Measurements from ENCODE around the gene NLGN3. TPM values are rescaled to one million over a fixed set of nuclear protein-coding genes. Genes with fewer than 3 reads are reported as not detected.

The NLGN3 gene
- polyA plus RNA-seq, 6 donors from 2014 or later: 0.09 to 0.35 TPM; not detected in 4

DNA sequence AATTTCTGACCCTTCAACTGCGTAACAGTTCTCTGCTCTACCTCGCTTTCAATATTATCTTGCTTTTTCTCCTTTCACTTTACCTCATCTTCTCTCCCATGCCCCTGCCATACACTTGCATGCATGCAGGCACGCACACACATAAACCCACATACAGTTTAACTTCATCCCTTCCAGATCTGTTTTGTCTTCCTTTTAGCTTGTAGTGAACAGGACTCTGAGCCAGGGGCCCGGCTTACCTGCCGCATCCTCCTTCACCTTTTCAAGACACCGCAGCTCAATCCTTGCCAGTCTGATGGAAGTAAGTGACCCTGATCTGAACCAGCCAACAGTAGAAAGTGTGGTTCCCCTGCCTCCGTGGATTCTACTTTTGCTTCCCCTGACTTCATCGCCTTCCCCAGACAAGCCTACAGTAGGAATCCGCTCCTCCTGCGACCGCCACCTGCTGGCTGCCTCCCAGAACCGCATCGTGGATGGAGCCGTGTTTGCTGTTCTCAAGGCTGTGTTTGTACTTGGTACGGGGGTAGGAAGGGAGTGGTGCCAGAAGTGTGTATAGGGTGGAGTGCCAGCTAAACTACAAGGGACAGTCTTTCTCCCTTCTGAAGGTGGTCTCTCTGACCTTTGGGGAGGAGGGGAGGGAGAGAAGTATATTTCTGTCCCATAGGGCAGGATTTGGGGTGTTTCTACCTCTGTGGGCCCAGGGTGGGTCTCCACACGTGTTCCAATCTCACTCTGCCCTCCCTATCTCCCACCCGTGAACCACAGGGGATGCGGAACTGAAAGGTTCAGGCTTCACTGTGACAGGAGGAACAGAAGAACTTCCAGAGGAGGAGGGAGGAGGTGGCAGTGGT lies 15.5 kb upstream of the NLGN3 start:
- Mint-ChIP-seq H3K27ac (peak overlapping the region; percentile 51 to 95 (median 76)), H3K27me3 (no peaks in the 10 kb centered on the region), H3K9me3 (peaks cover 0 to 3% (median 0%) of the 10 kb centered on the region in 7 donors), H3K4me1 (peaks cover 6 to 15% (median 12%) of the 10 kb centered on the region in 3 donors), H3K4me3 (peak overlapping the region in 1 of 8 donors; percentile 1), H3K36me3 (peaks cover 7 to 22% of the 10 kb centered on the region in 2 donors)
- ATAC-seq (ENCODE audit: low read depth in 2 of 2) (peak; percentile 87 to 94), DNase-seq (peak; percentile 65)

- peaks cover 0 to 1% (median 0%) of the 10 kb centered on the region in 7 donors for H3K9me3 Mint-ChIP-seq
- DNase-seq (no peak), ATAC-seq (ENCODE audit: low read depth in 2 of 2) (no peak)
- no peaks in the 10 kb centered on the region for H3K27me3 Mint-ChIP-seq
- peaks cover 6 to 12% (median 9%) of the 10 kb centered on the region in 3 donors for H3K4me1 Mint-ChIP-seq
- peaks cover 7 to 24% of the 10 kb centered on the region in 2 donors for H3K36me3 Mint-ChIP-seq
- H3K27ac Mint-ChIP-seq: no peak overlapping the region
- no peak overlapping the region for H3K4me3 Mint-ChIP-seq
Observed at GRCh38 chrX:71131510-71131909, 13.1 kb upstream of the NLGN3 start.

DNA sequence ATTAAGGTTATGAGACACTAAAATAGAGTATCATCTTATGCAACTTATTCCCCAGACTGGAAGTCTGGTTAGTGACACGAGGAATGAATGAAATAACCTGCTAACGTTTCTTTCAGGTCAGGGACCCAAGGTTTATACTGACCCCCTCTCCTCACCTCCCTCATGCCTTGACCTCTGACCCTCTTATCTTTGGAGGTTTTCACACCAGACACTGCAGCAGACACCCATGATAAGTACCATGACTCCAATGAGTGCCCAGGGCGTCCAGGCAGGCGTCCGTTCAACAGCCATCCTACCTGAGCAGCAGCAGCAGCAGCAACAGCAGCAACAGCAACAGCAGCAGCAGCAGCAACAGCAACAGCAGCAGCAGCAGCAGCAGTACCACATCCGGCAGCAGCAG lies 4.2 kb upstream of the NLGN3 start:
- Mint-ChIP-seq H3K4me3 (no peak overlapping the region), H3K27me3 (no peaks in the 10 kb centered on the region), H3K9me3 (peaks cover 0 to 1% (median 0%) of the 10 kb centered on the region in 7 donors), H3K4me1 (peaks cover 5 to 8% (median 6%) of the 10 kb centered on the region in 3 donors), H3K27ac (no peak overlapping the region), H3K36me3 (peaks cover 0 to 15% of the 10 kb centered on the region in 2 donors)
- DNase-seq (no peak), ATAC-seq (ENCODE audit: low read depth in 2 of 2) (no peak)

- H3K9me3 Mint-ChIP-seq: peaks cover 0 to 1% (median 0%) of the 10 kb centered on the region in 7 donors
- H3K4me1 Mint-ChIP-seq: peaks cover 12 to 19% (median 16%) of the 10 kb centered on the region in 3 donors
- H3K4me3 Mint-ChIP-seq: peak overlapping the region in 1 of 8 donors; percentile 49
- DNase-seq (no peak), ATAC-seq (ENCODE audit: low read depth in 2 of 2) (no peak)
- H3K36me3 Mint-ChIP-seq: peaks cover 0 to 7% of the 10 kb centered on the region in 2 donors
- no peaks in the 10 kb centered on the region for H3K27me3 Mint-ChIP-seq
- no peak overlapping the region for H3K27ac Mint-ChIP-seq
Observed at GRCh38 chrX:71143508-71143907, 1.1 kb upstream of the NLGN3 start.

- ATAC-seq (ENCODE audit: low read depth in 2 of 2) (no peak), DNase-seq (no peak)
- peak overlapping the region in 2 of 8 donors; percentile 31 to 49 for H3K4me3 Mint-ChIP-seq
- H3K27ac Mint-ChIP-seq: peak overlapping the region in 2 of 6 donors; percentile 83 to 84
- H3K4me1 Mint-ChIP-seq: peaks cover 13 to 19% (median 16%) of the 10 kb centered on the region in 3 donors
- no peaks in the 10 kb centered on the region for H3K27me3 Mint-ChIP-seq
- no peaks in the 10 kb centered on the region for H3K36me3 Mint-ChIP-seq
- H3K9me3 Mint-ChIP-seq: peaks cover 0 to 2% (median 0%) of the 10 kb centered on the region in 7 donors
Observed at GRCh38 chrX:71147496-71148277, 3.0 kb downstream of the NLGN3 start.

- DNase-seq: no peak
- H3K27me3 Mint-ChIP-seq: no peaks in the 10 kb centered on the region
- peaks cover 0 to 2% (median 0%) of the 10 kb centered on the region in 7 donors for H3K9me3 Mint-ChIP-seq
- ATAC-seq (ENCODE audit: low read depth in 2 of 2): no peak
- peak overlapping the region in 1 of 6 donors; percentile 83 for H3K27ac Mint-ChIP-seq
- H3K4me3 Mint-ChIP-seq: peak overlapping the region in 1 of 8 donors; percentile 31
- H3K36me3 Mint-ChIP-seq: no peaks in the 10 kb centered on the region
- H3K4me1 Mint-ChIP-seq: peaks cover 16 to 21% (median 19%) of the 10 kb centered on the region in 3 donors
Observed at GRCh38 chrX:71148278-71148663, 3.6 kb downstream of the NLGN3 start.

- peaks cover 8 to 26% (median 21%) of the 10 kb centered on the region in 3 donors for H3K4me1 Mint-ChIP-seq
- H3K27ac Mint-ChIP-seq: no peak overlapping the region
- H3K9me3 Mint-ChIP-seq: peaks cover 0 to 2% (median 0%) of the 10 kb centered on the region in 7 donors
- no peaks in the 10 kb centered on the region for H3K36me3 Mint-ChIP-seq
- ATAC-seq (ENCODE audit: low read depth in 2 of 2) (no peak), DNase-seq (no peak)
- no peaks in the 10 kb centered on the region for H3K27me3 Mint-ChIP-seq
- no peak overlapping the region for H3K4me3 Mint-ChIP-seq
Observed at GRCh38 chrX:71151366-71151765, 6.7 kb downstream of the NLGN3 start.

DNA sequence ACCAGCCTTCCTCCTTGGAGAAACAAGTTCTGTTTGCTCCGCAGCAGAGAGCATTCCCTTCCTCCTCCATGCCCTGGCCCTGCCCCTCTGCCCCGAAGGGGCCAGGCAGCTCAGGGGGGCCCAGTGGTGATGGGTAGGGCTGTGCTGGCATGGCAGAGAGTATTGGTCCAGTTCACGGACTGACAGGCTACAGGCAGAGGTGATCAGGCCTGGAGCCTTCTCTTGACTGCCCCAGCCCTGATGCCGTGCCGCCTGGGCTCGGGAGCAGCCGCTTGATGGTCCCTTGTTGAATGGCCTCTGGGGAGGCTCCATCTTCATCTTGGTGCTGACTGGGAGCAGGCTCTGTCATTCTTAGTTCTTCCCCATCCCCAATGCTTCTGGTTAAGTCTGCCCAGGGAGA lies 9.6 kb downstream of the NLGN3 start:
- no peaks in the 10 kb centered on the region for H3K36me3 Mint-ChIP-seq
- no peaks in the 10 kb centered on the region for H3K27me3 Mint-ChIP-seq
- H3K4me1 Mint-ChIP-seq: peaks cover 10 to 33% (median 19%) of the 10 kb centered on the region in 3 donors
- peaks cover 0 to 2% (median 0%) of the 10 kb centered on the region in 7 donors for H3K9me3 Mint-ChIP-seq
- H3K27ac Mint-ChIP-seq: peak overlapping the region in 1 of 6 donors; percentile 86
- no peak for DNase-seq
- ATAC-seq (ENCODE audit: low read depth in 2 of 2): no peak
- H3K4me3 Mint-ChIP-seq: peak overlapping the region in 1 of 8 donors; percentile 33

- Mint-ChIP-seq H3K27ac (peak overlapping the region in 2 of 6 donors; percentile 86 to 97), H3K27me3 (no peaks in the 10 kb centered on the region), H3K9me3 (peaks cover 0 to 2% (median 0%) of the 10 kb centered on the region in 7 donors), H3K4me3 (no peak overlapping the region), H3K36me3 (no peaks in the 10 kb centered on the region), H3K4me1 (peaks cover 11 to 33% (median 19%) of the 10 kb centered on the region in 3 donors)
- ATAC-seq (ENCODE audit: low read depth in 2 of 2): no peak
- DNase-seq: no peak
Observed at GRCh38 chrX:71154641-71155040, 10.0 kb downstream of the NLGN3 start.

GRCh38 chrX:71158603-71159002 lies 14.0 kb downstream of the NLGN3 start:
- no peak overlapping the region for H3K4me3 Mint-ChIP-seq
- H3K27ac Mint-ChIP-seq: peak overlapping the region in 1 of 6 donors; percentile 23
- H3K27me3 Mint-ChIP-seq: no peaks in the 10 kb centered on the region
- ATAC-seq (ENCODE audit: low read depth in 2 of 2) (no peak), DNase-seq (no peak)
- no peaks in the 10 kb centered on the region for H3K36me3 Mint-ChIP-seq
- peaks cover 13 to 31% (median 14%) of the 10 kb centered on the region in 3 donors for H3K4me1 Mint-ChIP-seq
- no peaks in the 10 kb centered on the region for H3K9me3 Mint-ChIP-seq

- Mint-ChIP-seq H3K36me3 (no peaks in the 10 kb centered on the region), H3K4me3 (no peak overlapping the region), H3K4me1 (peaks cover 13 to 31% (median 13%) of the 10 kb centered on the region in 3 donors), H3K9me3 (no peaks in the 10 kb centered on the region), H3K27ac (peak overlapping the region in 1 of 6 donors; percentile 69), H3K27me3 (no peaks in the 10 kb centered on the region)
- DNase-seq (no peak), ATAC-seq (ENCODE audit: low read depth in 2 of 2) (no peak)
Observed at GRCh38 chrX:71159335-71159734, 14.7 kb downstream of the NLGN3 start.

GRCh38 chrX:71160475-71160874 lies 15.8 kb downstream of the NLGN3 start:
- no peaks in the 10 kb centered on the region for H3K27me3 Mint-ChIP-seq
- no peak overlapping the region for H3K4me3 Mint-ChIP-seq
- ATAC-seq (ENCODE audit: low read depth in 2 of 2): no peak
- DNase-seq: no peak
- no peaks in the 10 kb centered on the region for H3K36me3 Mint-ChIP-seq
- peaks cover 9 to 27% (median 13%) of the 10 kb centered on the region in 3 donors for H3K4me1 Mint-ChIP-seq
- no peak overlapping the region for H3K27ac Mint-ChIP-seq
- no peaks in the 10 kb centered on the region for H3K9me3 Mint-ChIP-seq

- no peak overlapping the region for H3K27ac Mint-ChIP-seq
- ATAC-seq (ENCODE audit: low read depth in 2 of 2): no peak
Observed at GRCh38 chrX:71162981-71163380, 18.3 kb downstream of the NLGN3 start.

More at GRCh38 chrX:71162981-71163380, 18.3 kb downstream of the NLGN3 start:
- no peaks in the 10 kb centered on the region for H3K36me3 Mint-ChIP-seq
- no peak overlapping the region for H3K4me3 Mint-ChIP-seq
- DNase-seq: no peak
- H3K9me3 Mint-ChIP-seq: no peaks in the 10 kb centered on the region
- H3K4me1 Mint-ChIP-seq: peaks cover 8 to 15% (median 12%) of the 10 kb centered on the region in 3 donors
- no peaks in the 10 kb centered on the region for H3K27me3 Mint-ChIP-seq
